ENCODE results near the gene GATA5.

- no peak for TF ChIP-seq CTCF (IDR thresholded peaks at IDR 0.05)
- TF ChIP-seq POLR2A (IDR thresholded peaks at IDR 0.05; ENCODE audit: low read depth), result no peak
- no peak for TF ChIP-seq POLR2AphosphoS5 (IDR thresholded peaks at IDR 0.05)
Observed at GRCh38 chr20:62488470-62488869, 12.7 kb upstream of the GATA5 start.

Measured in esophagus muscularis mucosa (tissue), 3 donors.